Kidney (tissue), 14 donors: Measurements from ENCODE around the gene CYP1A2. TPM values are rescaled to one million over a fixed set of nuclear protein-coding genes. Genes with fewer than 3 reads are reported as not detected.

Experiments
- DNase-seq, 5 donors: peaks; one replicate each; pipeline ENCODE4 v3.0.0-alpha.2; 2013 to 2020
- FAIRE-seq: peaks from 2 replicates; lab custom pipeline; 2012; peaks lifted over from hg19 to GRCh38; lab: Jason Lieb, UNC
- H3K27ac ChIP-seq, 2 donors: one replicate each; pipeline ENCODE4 v1.7.0; 2013; ENCODE audit warnings: low read depth in 2 of 2, low read length in 2 of 2, inconsistent platforms in 1 of 2
- H3K27me3 ChIP-seq: one replicate; pipeline ENCODE4 v1.7.1; 2013; ENCODE audit warnings: low read length, inconsistent platforms; ENCODE audit not compliant: control insufficient read depth, insufficient read depth
- H3K36me3 ChIP-seq, 3 donors: one replicate each; pipeline versions ENCODE4 v1.7.0 to v1.7.1; 2013; ENCODE audit warnings: low read length in 3 of 3, control low read depth in 1 of 3, inconsistent platforms in 1 of 3; ENCODE audit not compliant: insufficient read depth in 3 of 3, control insufficient read depth in 2 of 3
- H3K4me1 ChIP-seq, 3 donors: one replicate each; pipeline versions ENCODE4 v1.7.0 to v1.7.1; 2013; ENCODE audit warnings: low read length in 3 of 3, inconsistent platforms in 1 of 3, low read depth in 1 of 3; ENCODE audit not compliant: control insufficient read depth in 2 of 3, insufficient read depth in 2 of 3
- H3K4me3 ChIP-seq, 3 donors: one replicate each; pipeline versions ENCODE4 v1.7.0 to v1.8.1; 2013; ENCODE audit warnings: low read length in 3 of 3, control low read depth in 1 of 3, inconsistent platforms in 1 of 3
- H3K9ac ChIP-seq, 3 donors: one replicate each; pipeline versions ENCODE4 v1.7.0 to v1.7.1; 2013; ENCODE audit warnings: low read length in 3 of 3, control low read depth in 1 of 3, inconsistent platforms in 1 of 3
- H3K9me3 ChIP-seq, 3 donors: one replicate each; pipeline versions ENCODE4 v1.7.0 to v1.7.1; 2013; ENCODE audit warnings: low read length in 3 of 3, control low read depth in 1 of 3, inconsistent platforms in 1 of 3; ENCODE audit not compliant: control insufficient read depth in 2 of 3, insufficient read depth in 1 of 3
- intact Hi-C: fragments of 100-400 bp; cut with DNase I; formaldehyde crosslinking; loops from one replicate; pipeline ENCODE4 v1.11.1; 2022
- polyA plus RNA-seq: library from polyadenylated mRNA; stranded (reverse); fragments of 350-450 nt; fragmentation: Illumina TruSeq; extraction: RNeasy Lipid Tissue Mini Kit (QIAGEN cat#74804); gene quantifications from one replicate; pipeline ENCODE4 v1.2.3, GENCODE V29; 2014; ENCODE audit warnings: low read depth, low replicate concordance; ENCODE audit not compliant: insufficient read depth
- total RNA-seq: library from RNA; stranded (reverse); fragmentation: NEBNext Ultra II Directional; extraction: Animal tissue kit (Norgen Biotek cat#: 25700); gene quantifications from one replicate; pipeline ENCODE4 v1.2.1, GENCODE V29; 2021
- TF ChIP-seq, protein P1 (sequence below): IDR thresholded peaks from 3 replicates; pipeline ENCODE4 v1.5.1; 2012; ENCODE audit warnings: mild to moderate bottlenecking, moderate library complexity, borderline replicate concordance; ENCODE audit not compliant: insufficient read depth; ENCODE audit errors: extremely low read depth
- donor health status: control.
- donor health status: control.
- donor health status: control.
- donor health status: control.
- donor health status: control.
- donor health status: DM: yes; HTN: yes; CAD: no.
- donor health status: Normal renal cell carcinoma (clear cell type).

The CYP1A2 gene
- total and polyA plus RNA-seq, 2 donors from 2014 or later: not detected

DNA sequence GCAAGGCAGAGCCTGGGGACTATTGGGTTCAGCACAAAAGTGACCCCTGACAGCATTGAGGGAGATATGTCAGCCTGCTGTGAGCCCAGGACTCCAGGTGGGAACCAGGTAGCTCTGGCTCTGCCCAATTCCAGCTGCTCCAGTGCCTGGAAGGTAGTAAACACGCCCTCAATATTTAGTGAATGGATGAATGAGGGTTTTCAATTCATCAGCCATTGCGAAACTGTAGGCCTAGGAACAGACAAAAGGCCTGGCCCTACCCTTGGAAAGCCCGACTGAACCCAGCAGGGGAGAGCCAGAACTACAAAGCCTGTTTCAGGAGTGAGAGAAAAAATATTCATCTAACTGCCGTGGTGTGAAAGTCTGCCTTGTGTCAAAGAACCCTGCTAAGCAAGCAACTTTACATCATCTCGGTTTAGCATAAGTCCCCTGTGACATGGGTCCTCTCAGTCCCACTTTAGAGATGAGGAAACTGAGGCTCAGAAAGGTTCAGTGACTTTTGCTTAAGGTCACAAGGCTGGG is 25.1 kb downstream of the CYP1A2 start:
- no peaks in the 10 kb centered on the region for H3K27me3 ChIP-seq
- TF ChIP-seq, protein P1, sequence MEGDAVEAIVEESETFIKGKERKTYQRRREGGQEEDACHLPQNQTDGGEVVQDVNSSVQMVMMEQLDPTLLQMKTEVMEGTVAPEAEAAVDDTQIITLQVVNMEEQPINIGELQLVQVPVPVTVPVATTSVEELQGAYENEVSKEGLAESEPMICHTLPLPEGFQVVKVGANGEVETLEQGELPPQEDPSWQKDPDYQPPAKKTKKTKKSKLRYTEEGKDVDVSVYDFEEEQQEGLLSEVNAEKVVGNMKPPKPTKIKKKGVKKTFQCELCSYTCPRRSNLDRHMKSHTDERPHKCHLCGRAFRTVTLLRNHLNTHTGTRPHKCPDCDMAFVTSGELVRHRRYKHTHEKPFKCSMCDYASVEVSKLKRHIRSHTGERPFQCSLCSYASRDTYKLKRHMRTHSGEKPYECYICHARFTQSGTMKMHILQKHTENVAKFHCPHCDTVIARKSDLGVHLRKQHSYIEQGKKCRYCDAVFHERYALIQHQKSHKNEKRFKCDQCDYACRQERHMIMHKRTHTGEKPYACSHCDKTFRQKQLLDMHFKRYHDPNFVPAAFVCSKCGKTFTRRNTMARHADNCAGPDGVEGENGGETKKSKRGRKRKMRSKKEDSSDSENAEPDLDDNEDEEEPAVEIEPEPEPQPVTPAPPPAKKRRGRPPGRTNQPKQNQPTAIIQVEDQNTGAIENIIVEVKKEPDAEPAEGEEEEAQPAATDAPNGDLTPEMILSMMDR: no peak
- H3K9ac ChIP-seq: no peak overlapping the region
- intact Hi-C loops: loop anchor here (5.0 kb wide), 1 partner anchor 179 kb away; no protein-coding TSS in a partner anchor
- FAIRE-seq (no peak), DNase-seq (no peak)
- no peaks in the 10 kb centered on the region for H3K36me3 ChIP-seq
- H3K4me1 ChIP-seq: peaks cover 0 to 11% (median 0%) of the 10 kb centered on the region in 3 donors
- H3K27ac ChIP-seq: no peak overlapping the region
- no peak overlapping the region for H3K4me3 ChIP-seq
- H3K9me3 ChIP-seq: no peaks in the 10 kb centered on the region

DNA sequence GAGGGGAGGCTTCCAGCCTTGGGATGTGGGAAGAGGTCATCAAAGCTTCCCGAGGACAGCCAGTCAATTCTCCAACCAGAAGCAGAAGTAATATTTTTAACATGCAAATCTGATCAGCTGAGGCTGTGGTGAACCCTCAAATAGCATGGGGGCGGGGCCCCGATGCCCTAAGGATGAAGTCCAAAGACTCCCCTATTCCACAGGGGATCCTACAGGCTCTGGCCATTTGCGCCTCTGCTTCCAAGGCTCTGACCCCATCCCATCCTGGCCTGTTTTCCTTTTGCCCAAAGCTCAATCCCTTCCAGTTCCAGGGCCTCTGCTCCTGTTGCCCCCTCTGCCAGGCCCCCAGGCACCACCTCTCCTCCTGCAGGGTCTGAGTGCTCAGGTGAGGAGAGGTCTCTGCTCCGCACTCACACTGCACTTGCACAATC is 26.5 kb downstream of the CYP1A2 start:
- TF ChIP-seq, protein P1: no peak
- no peak for DNase-seq
- no peak overlapping the region for H3K9ac ChIP-seq
- H3K27me3 ChIP-seq: no peaks in the 10 kb centered on the region
- no peak overlapping the region for H3K27ac ChIP-seq
- H3K4me1 ChIP-seq: peaks cover 0 to 11% (median 0%) of the 10 kb centered on the region in 3 donors
- H3K4me3 ChIP-seq: no peak overlapping the region
- no peak for FAIRE-seq
- no peaks in the 10 kb centered on the region for H3K36me3 ChIP-seq
- H3K9me3 ChIP-seq: no peaks in the 10 kb centered on the region
- intact Hi-C loops: no loop called here

DNA sequence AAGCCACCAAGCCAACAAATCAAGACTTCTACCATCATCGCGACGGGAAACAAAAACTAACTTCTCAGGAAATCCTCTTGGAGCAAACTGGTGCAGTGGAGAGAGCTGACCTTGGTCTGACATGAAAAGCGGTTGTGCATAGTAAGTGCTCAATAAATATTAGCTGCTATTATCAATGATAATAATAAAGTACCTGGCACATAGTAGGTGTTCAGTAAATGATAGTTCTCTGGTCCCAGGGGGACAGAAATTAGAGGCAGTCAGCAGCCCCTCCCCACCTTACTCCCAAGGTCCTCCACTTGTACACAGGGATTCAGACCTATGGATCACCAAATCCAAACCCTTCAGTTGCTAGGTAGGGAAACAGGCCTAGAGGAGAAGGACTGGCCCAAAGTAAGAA is 27.2 kb downstream of the CYP1A2 start:
- FAIRE-seq (no peak), DNase-seq (no peak)
- Histone ChIP-seq H3K27me3 (no peaks in the 10 kb centered on the region), H3K9me3 (no peaks in the 10 kb centered on the region), H3K4me3 (no peak overlapping the region), H3K36me3 (no peaks in the 10 kb centered on the region), H3K9ac (no peak overlapping the region), H3K4me1 (peaks cover 0 to 12% (median 0%) of the 10 kb centered on the region in 3 donors), H3K27ac (no peak overlapping the region)
- TF ChIP-seq, protein P1: no peak
- intact Hi-C loops: no loop called here
